HepG2 (cell line): ENCODE data around the gene AOX1. TPM values are rescaled to one million over a fixed set of nuclear protein-coding genes. Genes with fewer than 3 reads are reported as not detected.

Experiments used
- CBX1 ChIP-seq: IDR thresholded peaks from one replicate; pipeline ENCODE4 v1.6.1; 2016; ENCODE audit warnings: antibody characterized with exemption, low read depth
- GLI4 ChIP-seq: sonication (generic); formaldehyde crosslinking; IDR thresholded peaks from 2 replicates; pipeline ENCODE4 v1.5.1; 2020; ENCODE audit warnings: missing genetic modification reagents, mild to moderate bottlenecking, moderate library complexity, borderline replicate concordance
- GPN1 ChIP-seq: sonication (generic); formaldehyde crosslinking; IDR thresholded peaks from 2 replicates; pipeline ENCODE4 v1.5.1; 2020; ENCODE audit warnings: missing genetic modification reagents, borderline replicate concordance
- HNRNPK ChIP-seq: fragments of 200-400 bp; formaldehyde crosslinking; IDR thresholded peaks from 2 replicates; pipeline ENCODE4 v1.6.1; 2018; ENCODE audit warnings: low read length, low read depth, moderate library complexity, mild to moderate bottlenecking; ENCODE audit not compliant: poor library complexity, severe bottlenecking
- KLF13 ChIP-seq: sonication (generic); formaldehyde crosslinking; IDR thresholded peaks from 2 replicates; pipeline ENCODE4 v1.4.0; 2020; ENCODE audit warnings: mild to moderate bottlenecking, missing genetic modification reagents
- MATR3 ChIP-seq: sonication (generic); formaldehyde crosslinking; IDR thresholded peaks from 2 replicates; pipeline ENCODE4 v1.4.0; 2020; ENCODE audit warnings: missing genetic modification reagents
- NAIF1 ChIP-seq: sonication (generic); formaldehyde crosslinking; IDR thresholded peaks from 2 replicates; pipeline ENCODE4 v1.5.0; 2020; ENCODE audit warnings: mild to moderate bottlenecking, missing genetic modification reagents, borderline replicate concordance
- NFATC3 ChIP-seq: sonication (generic); formaldehyde crosslinking; IDR thresholded peaks from 2 replicates; pipeline ENCODE4 v1.5.1; 2020; ENCODE audit warnings: mild to moderate bottlenecking, missing genetic modification reagents
- PAX8 ChIP-seq: sonication (generic); formaldehyde crosslinking; IDR thresholded peaks from 2 replicates; pipeline ENCODE4 v1.8.0; 2022; ENCODE audit warnings: mild to moderate bottlenecking, missing genetic modification reagents, borderline replicate concordance
- PHF21A ChIP-seq: sonication (generic); formaldehyde crosslinking; IDR thresholded peaks from 2 replicates; pipeline ENCODE4 v1.5.0; 2020; ENCODE audit warnings: mild to moderate bottlenecking, missing genetic modification reagents
- PLSCR1 ChIP-seq: sonication (generic); formaldehyde crosslinking; IDR thresholded peaks from 2 replicates; pipeline ENCODE4 v1.5.0; 2020; ENCODE audit warnings: missing genetic modification reagents, mild to moderate bottlenecking, borderline replicate concordance
- RFX5 ChIP-seq: IDR thresholded peaks from 2 replicates; pipeline ENCODE4 v1.6.1; 2011; ENCODE audit warnings: low read depth, low read length, improper control_type of control experiment
- SMARCE1 ChIP-seq: fragments of 450-650 bp; IDR thresholded peaks from 2 replicates; pipeline ENCODE4 v1.6.1; 2017; ENCODE audit warnings: borderline replicate concordance
- THAP7 ChIP-seq: sonication (generic); formaldehyde crosslinking; IDR thresholded peaks from 2 replicates; pipeline ENCODE4 v1.8.1; 2023; ENCODE audit warnings: mild to moderate bottlenecking, missing genetic modification reagents
- TOE1 ChIP-seq: sonication (generic); formaldehyde crosslinking; IDR thresholded peaks from 2 replicates; pipeline ENCODE4 v1.4.0; 2020; ENCODE audit warnings: mild to moderate bottlenecking, missing genetic modification reagents
- ZNF10 ChIP-seq: sonication (generic); formaldehyde crosslinking; IDR thresholded peaks from 2 replicates; pipeline ENCODE4 v1.4.0; 2020; ENCODE audit warnings: mild to moderate bottlenecking, low read depth, missing genetic modification reagents, borderline replicate concordance
- ZNF251 ChIP-seq: sonication (generic); formaldehyde crosslinking; IDR thresholded peaks from 2 replicates; pipeline ENCODE4 v1.9.0; 2021; ENCODE audit warnings: mild to moderate bottlenecking, missing genetic modification reagents
- ZNF318 ChIP-seq: sonication (generic); formaldehyde crosslinking; IDR thresholded peaks from 2 replicates; pipeline ENCODE4 v1.4.0; 2020; ENCODE audit warnings: mild to moderate bottlenecking, missing genetic modification reagents
- ZNF619 ChIP-seq: sonication (generic); formaldehyde crosslinking; IDR thresholded peaks from 2 replicates; pipeline ENCODE4 v1.4.0; 2020; ENCODE audit warnings: mild to moderate bottlenecking, missing genetic modification reagents
- ZNF850 ChIP-seq: sonication (generic); formaldehyde crosslinking; conservative IDR thresholded peaks from 2 replicates; pipeline ENCODE4 v1.9.0; 2021; ENCODE audit warnings: mild to moderate bottlenecking, missing genetic modification reagents
- polyA plus RNA-seq, 8 experiments: library from polyadenylated mRNA; depleted of rRNA in 3 of 8; stranded (reverse) in 7 of 8; unstranded in 1 of 8; fragments of >200 nt; fragmentation: Illumina TruSeq in 4 of 8; extraction: Trizol in 4 of 8; gene quantifications; 2 replicates each; pipeline versions ENCODE4 v1.2.1 to v1.2.3, GENCODE V29; 2011 to 2016; ENCODE audit warnings: low read depth in 4 of 8, missing spikeins in 1 of 8, mixed read lengths in 1 of 8; ENCODE audit not compliant: insufficient read depth in 1 of 8
- total RNA-seq, 5 experiments: library from RNA; depleted of rRNA; stranded (reverse); fragments of >200 nt; fragmentation: Illumina TruSeq; extraction: Trizol; gene quantifications; 2 replicates each; pipeline ENCODE4 v1.2.3, GENCODE V29; 2016; ENCODE audit warnings: low read depth in 1 of 5

AOX1 gene
- total and polyA plus RNA-seq, 2 of the 13 experiments (the other 11 are each of a cell fraction or from before 2014, with no cell fraction given): 9.2 to 18.0 TPM

- TF ChIP-seq THAP7 (no peak), KLF13 (CRISPR knock-in tag) (no peak), PHF21A (CRISPR knock-in tag) (peak; percentile 87), ZNF850 (CRISPR knock-in tag) (no peak; the same call in 1 of the 2 replicates), ZNF251 (no peak), GPN1 (CRISPR knock-in tag) (no peak), CBX1 (peak; percentile 95), NAIF1 (no peak), HNRNPK (no peak), ZNF10 (CRISPR knock-in tag) (no peak), ZNF619 (CRISPR knock-in tag) (no peak), TOE1 (CRISPR knock-in tag) (no peak), RFX5 (peak; percentile 66), SMARCE1 (no peak), PAX8 (CRISPR knock-in tag) (no peak), ZNF318 (CRISPR knock-in tag) (no peak), MATR3 (CRISPR knock-in tag) (no peak), GLI4 (no peak), PLSCR1 (CRISPR knock-in tag) (no peak), NFATC3 (CRISPR knock-in tag) (no peak)
These were observed 127.3 kb downstream of the AOX1 start (continued) for GRCh38 chr2:200713003-200713703.
